ENCODE measurements around the gene HBP1.

DNA sequence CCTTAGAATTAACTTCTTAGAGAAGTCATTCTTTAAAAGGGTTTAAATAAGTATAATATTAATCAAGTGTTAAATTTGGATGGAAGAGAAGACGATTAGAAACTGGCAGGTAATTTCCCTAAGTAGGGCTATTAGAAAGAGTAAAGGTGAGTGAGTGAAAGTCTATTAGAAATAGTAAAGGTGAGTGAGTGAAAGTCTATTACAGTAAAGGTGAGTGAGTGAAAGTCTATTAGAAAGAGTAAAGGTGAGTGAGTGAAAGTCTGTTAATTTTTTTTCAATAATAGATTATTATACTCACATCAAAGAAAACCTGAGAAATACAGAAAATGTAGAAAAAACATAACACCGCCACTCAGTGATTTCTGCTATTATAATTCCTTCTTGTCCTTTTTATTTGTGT is 10.8 kb upstream of the HBP1 start:
- TF ChIP-seq, protein P1, sequence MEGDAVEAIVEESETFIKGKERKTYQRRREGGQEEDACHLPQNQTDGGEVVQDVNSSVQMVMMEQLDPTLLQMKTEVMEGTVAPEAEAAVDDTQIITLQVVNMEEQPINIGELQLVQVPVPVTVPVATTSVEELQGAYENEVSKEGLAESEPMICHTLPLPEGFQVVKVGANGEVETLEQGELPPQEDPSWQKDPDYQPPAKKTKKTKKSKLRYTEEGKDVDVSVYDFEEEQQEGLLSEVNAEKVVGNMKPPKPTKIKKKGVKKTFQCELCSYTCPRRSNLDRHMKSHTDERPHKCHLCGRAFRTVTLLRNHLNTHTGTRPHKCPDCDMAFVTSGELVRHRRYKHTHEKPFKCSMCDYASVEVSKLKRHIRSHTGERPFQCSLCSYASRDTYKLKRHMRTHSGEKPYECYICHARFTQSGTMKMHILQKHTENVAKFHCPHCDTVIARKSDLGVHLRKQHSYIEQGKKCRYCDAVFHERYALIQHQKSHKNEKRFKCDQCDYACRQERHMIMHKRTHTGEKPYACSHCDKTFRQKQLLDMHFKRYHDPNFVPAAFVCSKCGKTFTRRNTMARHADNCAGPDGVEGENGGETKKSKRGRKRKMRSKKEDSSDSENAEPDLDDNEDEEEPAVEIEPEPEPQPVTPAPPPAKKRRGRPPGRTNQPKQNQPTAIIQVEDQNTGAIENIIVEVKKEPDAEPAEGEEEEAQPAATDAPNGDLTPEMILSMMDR (IDR thresholded peaks at IDR 0.05; ENCODE audit: insufficient read depth, low read length) = no peak
- no peak for TF ChIP-seq POLR2AphosphoS5 (IDR thresholded peaks at IDR 0.05; ENCODE audit: low read depth)

Data from HL-60 (cell line).